H1 (cell line): ENCODE results near the gene MAP3K1. TPM values are rescaled to one million over a fixed set of nuclear protein-coding genes. Genes with fewer than 3 reads are reported as not detected.

ENCODE experiments used
- CTCF ChIA-PET: fragments of 300-600 bp; sonication (Branson Sonifier 250); formaldehyde crosslinking; loops from one replicate; lab custom pipeline; 2021; ENCODE audit not compliant: partially characterized antibody; lab: Charles Lee
- POLR2A ChIA-PET: fragments of 300-600 bp; sonication (Branson Sonifier 250); formaldehyde crosslinking; loops from one replicate; lab custom pipeline; 2021; ENCODE audit warnings: inconsistent platforms; ENCODE audit not compliant: partially characterized antibody; lab: Charles Lee
- DNase-seq, 2 experiments: peaks; one replicate each; pipeline versions ENCODE4 v3.0.0 to v3.0.0-alpha.2; 2010 to 2022; ENCODE audit warnings: low spot score in 2 of 2, low read depth in 1 of 2, mixed read lengths in 1 of 2
- FAIRE-seq: peaks from 2 replicates; lab custom pipeline; 2011; peaks lifted over from hg19 to GRCh38; lab: Jason Lieb, UNC
- H2AFZ ChIP-seq: 2 replicates; pipeline ENCODE4 v1.8.1; 2012; ENCODE audit warnings: low read length, inconsistent platforms
- H2AK5ac ChIP-seq: 2 replicates; pipeline ENCODE4 v1.6.1; 2013; ENCODE audit warnings: low read depth, low read length
- H2BK120ac ChIP-seq: replicated peaks from 2 replicates; pipeline ENCODE3; 2013; ENCODE audit warnings: low read depth, low read length, inconsistent platforms
- H2BK12ac ChIP-seq: 2 replicates; pipeline ENCODE4 v1.6.1; 2013; ENCODE audit warnings: low read depth, low read length
- H2BK15ac ChIP-seq: 2 replicates; pipeline ENCODE4 v1.6.1; 2013; ENCODE audit warnings: low read length
- H2BK20ac ChIP-seq: 2 replicates; pipeline ENCODE4 v1.6.1; 2013; ENCODE audit warnings: low read length
- H2BK5ac ChIP-seq: 2 replicates; pipeline ENCODE4 v1.6.1; 2013; ENCODE audit warnings: low read depth, low read length
- H3K14ac ChIP-seq: 2 replicates; pipeline ENCODE4 v1.6.1; 2013; ENCODE audit warnings: inconsistent platforms; ENCODE audit not compliant: insufficient read length
- H3K18ac ChIP-seq: 2 replicates; pipeline ENCODE4 v1.6.1; 2013; ENCODE audit warnings: low read length; ENCODE audit errors: extremely low read depth
- H3K23ac ChIP-seq: 2 replicates; pipeline ENCODE4 v1.6.1; 2013; ENCODE audit warnings: inconsistent platforms; ENCODE audit not compliant: insufficient read length
- H3K23me2 ChIP-seq: 2 replicates; pipeline ENCODE4 v1.6.1; 2013; ENCODE audit warnings: low read depth, low read length
- H3K27ac ChIP-seq: 2 replicates; pipeline ENCODE4 v1.6.1; 2011; ENCODE audit warnings: low read depth, low read length, inconsistent platforms
- H3K27me3 ChIP-seq, 4 experiments: replicated peaks in 1 of 4; 1 replicate in 1 of 4; 2 replicates in 3 of 4; pipeline versions ENCODE4 v1.6.1 to v1.8.1; 2011 to 2013; ENCODE audit warnings: low read length in 3 of 4, mild to moderate bottlenecking in 3 of 4, inconsistent platforms in 2 of 4, mixed read lengths in 2 of 4, moderate library complexity in 1 of 4; ENCODE audit not compliant: control insufficient read depth in 3 of 4, insufficient read depth in 3 of 4; ENCODE audit errors: extremely low read depth in 1 of 4
- H3K36me3 ChIP-seq, 4 experiments: 2 replicates each; pipeline versions ENCODE4 v1.6.1 to v1.8.1; 2011 to 2013; ENCODE audit warnings: mild to moderate bottlenecking in 4 of 4, low read length in 3 of 4, moderate library complexity in 2 of 4, control low read depth in 1 of 4, inconsistent platforms in 1 of 4; ENCODE audit not compliant: insufficient read depth in 4 of 4, control insufficient read depth in 2 of 4
- H3K4ac ChIP-seq: replicated peaks from 2 replicates; pipeline ENCODE3; 2013; ENCODE audit warnings: low read length, low read depth, mixed read lengths, inconsistent platforms; ENCODE audit not compliant: insufficient read length
- H3K4me1 ChIP-seq, 4 experiments: replicated peaks in 1 of 4; 1 replicate in 1 of 4; 2 replicates in 3 of 4; pipeline versions ENCODE4 v1.6.1 to v1.8.1; 2011 to 2013; ENCODE audit warnings: low read length in 3 of 4, inconsistent platforms in 2 of 4, mixed read lengths in 1 of 4; ENCODE audit not compliant: insufficient read depth in 4 of 4, control insufficient read depth in 3 of 4
- H3K4me2 ChIP-seq, 2 experiments: 2 replicates each; pipeline versions ENCODE4 v1.6.1 to v1.8.1; 2011 to 2013; ENCODE audit warnings: low read depth in 2 of 2, low read length in 2 of 2, control low read depth in 1 of 2, inconsistent platforms in 1 of 2, mild to moderate bottlenecking in 1 of 2; ENCODE audit not compliant: insufficient read depth in 1 of 2
- H3K4me3 ChIP-seq, 4 experiments: fragments of 200-600, 300-600 bp in 1 of 4; sonication (generic), shearing (Covaris generic), sonication (Bioruptor Twin) in 1 of 4; 2 replicates each; pipeline versions ENCODE4 v1.5.1 to v1.8.1; 2011 to 2016; ENCODE audit warnings: low read length in 4 of 4, low read depth in 3 of 4, control low read depth in 2 of 4, inconsistent platforms in 2 of 4, mild to moderate bottlenecking in 2 of 4, mixed read lengths in 1 of 4, moderate library complexity in 1 of 4; ENCODE audit not compliant: insufficient read depth in 2 of 4; ENCODE audit errors: extremely low read depth in 1 of 4
- H3K56ac ChIP-seq: replicated peaks from 2 replicates; pipeline ENCODE3; 2013; ENCODE audit warnings: low read depth, mild to moderate bottlenecking, mixed read lengths, low read length, inconsistent platforms; ENCODE audit not compliant: insufficient read length
- H3K79me1 ChIP-seq: 2 replicates; pipeline ENCODE4 v1.6.1; 2013; ENCODE audit warnings: low read depth, low read length, control low read depth
- H3K79me2 ChIP-seq, 2 experiments: 2 replicates each; pipeline versions ENCODE4 v1.6.1 to v1.8.1; 2012 to 2013; ENCODE audit warnings: low read length in 2 of 2, mild to moderate bottlenecking in 2 of 2, inconsistent platforms in 1 of 2; ENCODE audit not compliant: insufficient read depth in 2 of 2, control insufficient read depth in 1 of 2
- H3K9ac ChIP-seq, 4 experiments: replicated peaks in 1 of 4; 1 replicate in 1 of 4; 2 replicates in 3 of 4; pipeline versions ENCODE4 v1.6.1 to v1.8.1; 2011 to 2013; ENCODE audit warnings: low read depth in 3 of 4, low read length in 3 of 4, control low read depth in 2 of 4, mild to moderate bottlenecking in 2 of 4, moderate library complexity in 2 of 4, inconsistent platforms in 1 of 4; ENCODE audit errors: extremely low read depth in 1 of 4
- H3K9me3 ChIP-seq, 2 experiments: 2 replicates each; pipeline versions ENCODE4 v1.6.1 to v1.8.1; 2012 to 2013; ENCODE audit warnings: mild to moderate bottlenecking in 2 of 2, moderate library complexity in 2 of 2, control low read depth in 1 of 2, inconsistent platforms in 1 of 2, low read depth in 1 of 2, low read length in 1 of 2, mixed read lengths in 1 of 2; ENCODE audit not compliant: insufficient read depth in 2 of 2
- H4K20me1 ChIP-seq, 2 experiments: replicated peaks in 1 of 2; 2 replicates each; pipeline versions ENCODE3 to v1.8.1; 2011 to 2013; ENCODE audit warnings: inconsistent platforms in 2 of 2, low read length in 2 of 2, mild to moderate bottlenecking in 1 of 2; ENCODE audit not compliant: insufficient read depth in 2 of 2, control insufficient read depth in 1 of 2
- H4K5ac ChIP-seq: 2 replicates; pipeline ENCODE4 v1.6.1; 2013; ENCODE audit warnings: low read length, low read depth, mixed read lengths, inconsistent platforms; ENCODE audit not compliant: insufficient read length
- H4K8ac ChIP-seq: 2 replicates; pipeline ENCODE4 v1.8.0; 2013; ENCODE audit warnings: mild to moderate bottlenecking, moderate library complexity, low read length, inconsistent platforms; ENCODE audit not compliant: insufficient read depth; ENCODE audit errors: extremely low read depth
- H4K91ac ChIP-seq: replicated peaks from 2 replicates; pipeline ENCODE3; 2013; ENCODE audit warnings: low read length, mixed read lengths, inconsistent platforms; ENCODE audit not compliant: insufficient read length
- CBX8 ChIP-seq: fragments of 300-800, 300-1000 bp; sonication (generic); IDR thresholded peaks from 2 replicates; pipeline ENCODE4 v1.7.1; 2016; ENCODE audit warnings: low read depth, low read length, borderline replicate concordance
- CHD1 ChIP-seq: IDR thresholded peaks from 2 replicates; pipeline ENCODE4 v1.6.1; 2012; ENCODE audit warnings: low read depth, low read length, improper control_type of control experiment
- FOSL1 ChIP-seq: IDR thresholded peaks from 2 replicates; pipeline ENCODE4 v1.6.1; 2011; ENCODE audit warnings: mild to moderate bottlenecking, low read depth, low read length, moderate library complexity; ENCODE audit not compliant: insufficient read depth
- SP2 ChIP-seq: IDR thresholded peaks from 2 replicates; pipeline ENCODE4 v1.6.1; 2012; ENCODE audit warnings: mild to moderate bottlenecking, low read length, inconsistent platforms
- WGBS, 2 experiments: shearing (Covaris generic) in 1 of 2; methylation state at CpG; one replicate each; pipeline versions ENCODE4 v1.1.6 to v1.1.7; 2013 to 2015; ENCODE audit warnings: low lambda C conversion rate in 2 of 2, mixed read lengths in 2 of 2, inconsistent platforms in 1 of 2, low coverage in 1 of 2, missing lambda C conversion rate in 1 of 2; ENCODE audit not compliant: insufficient replicate concordance in 2 of 2, insufficient coverage in 1 of 2, insufficient read length in 1 of 2; ENCODE audit errors: extremely low coverage in 1 of 2, missing lambda C conversion rate in 1 of 2; 5-methylcytosine and 5-hydroxymethylcytosine counted together
- polyA plus RNA-seq, 7 experiments: library from polyadenylated mRNA; depleted of rRNA in 3 of 7; stranded (reverse) in 5 of 7; unstranded in 2 of 7; fragments of >200 nt in 5 of 7; fragments of 200-250 nt in 2 of 7; gene quantifications; 1 replicate in 5 of 7; 2 replicates in 1 of 7; 4 replicates in 1 of 7; pipeline versions ENCODE4 v1.2.1 to v1.2.3, GENCODE V29; 2011 to 2013; ENCODE audit warnings: missing spikeins in 2 of 7, mixed read lengths in 2 of 7
- total RNA-seq: library from RNA; stranded (reverse); fragmentation: NEBNext Ultra II Directional; extraction: Animal tissue kit (Norgen Biotek cat#: 25700); gene quantifications from 2 replicates; pipeline ENCODE4 v1.2.1, GENCODE V29; 2021
- TF ChIP-seq, protein P1 (sequence below): IDR thresholded peaks from 2 replicates; pipeline ENCODE4 v1.6.1; 2012; ENCODE audit warnings: inconsistent platforms

Gene MAP3K1
- total and polyA plus RNA-seq, 2 of the 8 experiments (the other 6 are each of a cell fraction or from before 2014, with no cell fraction given): 3.9 to 11.8 TPM

DNA sequence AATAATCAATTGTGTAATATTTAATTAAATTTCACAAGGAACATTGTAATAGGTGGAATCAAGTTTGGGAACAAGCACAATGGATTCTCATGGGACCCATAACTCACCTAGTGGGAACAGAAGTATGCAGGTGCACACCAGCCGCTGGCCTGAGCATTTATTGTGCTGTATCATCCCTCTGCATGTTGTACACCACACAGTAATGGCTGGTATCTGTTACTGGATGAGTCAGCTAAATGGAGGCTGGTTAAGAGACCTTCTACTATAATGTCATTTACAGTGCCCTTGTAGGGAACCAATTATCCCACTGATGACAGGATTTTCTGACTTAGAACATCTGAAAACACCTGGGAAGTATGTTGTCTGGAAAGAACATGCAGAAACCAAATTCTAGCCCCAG is 3.2 kb upstream of the MAP3K1 start:
- CTCF ChIA-PET: interaction anchor here (1.5 kb wide), 1 partner anchor 542 kb away, joined by 4 read pairs; no protein-coding TSS in a partner anchor

More for the DNA sequence above, 3.2 kb upstream of the MAP3K1 start:
- no peak overlapping the region for H3K56ac ChIP-seq
- no peak overlapping the region for H3K18ac ChIP-seq
- H3K23ac ChIP-seq: no peak overlapping the region
- H4K5ac ChIP-seq: no peak overlapping the region
- POLR2A ChIA-PET: no interaction called here
- no peak overlapping the region for H2BK5ac ChIP-seq
- H3K79me2 ChIP-seq: no peaks in the 10 kb centered on the region
- no peaks in the 10 kb centered on the region for H3K79me1 ChIP-seq
- no peak overlapping the region for H3K27ac ChIP-seq
- H2BK15ac ChIP-seq: no peak overlapping the region
- H3K9ac ChIP-seq: no peak overlapping the region
- FAIRE-seq: no peak
- no peak for TF ChIP-seq CHD1
- no peak for TF ChIP-seq FOSL1
- TF ChIP-seq SP2: no peak
- TF ChIP-seq, protein P1, sequence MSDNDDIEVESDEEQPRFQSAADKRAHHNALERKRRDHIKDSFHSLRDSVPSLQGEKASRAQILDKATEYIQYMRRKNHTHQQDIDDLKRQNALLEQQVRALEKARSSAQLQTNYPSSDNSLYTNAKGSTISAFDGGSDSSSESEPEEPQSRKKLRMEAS: no peak
- TF ChIP-seq CBX8: no peak
- no peaks in the 10 kb centered on the region for H3K36me3 ChIP-seq
- peaks cover 0 to 5% of the 10 kb centered on the region in 2 experiments for H4K20me1 ChIP-seq
- peaks cover 14% of the 10 kb centered on the region for H3K23me2 ChIP-seq
- no peak overlapping the region for H2BK120ac ChIP-seq
- H3K4me3 ChIP-seq: no peak overlapping the region
- no peak overlapping the region for H3K14ac ChIP-seq
- H2AFZ ChIP-seq: no peak overlapping the region
- no peak overlapping the region for H2BK12ac ChIP-seq
- no peak overlapping the region for H4K91ac ChIP-seq
- no peaks in the 10 kb centered on the region; a peak in 1 of 7 replicates for H3K4me1 ChIP-seq
- no peak overlapping the region for H2AK5ac ChIP-seq
- H3K27me3 ChIP-seq: peaks cover 0 to 9% (median 0%) of the 10 kb centered on the region in 4 experiments; a peak in 1 of 7 replicates
- no peak overlapping the region for H4K8ac ChIP-seq
- no peak overlapping the region for H3K4ac ChIP-seq
- DNase-seq: no peak
- no peaks in the 10 kb centered on the region for H3K9me3 ChIP-seq
- H2BK20ac ChIP-seq: no peak overlapping the region
- WGBS, 2 experiments: 100% methylated on average over 1 of the region's 1 CpG; no CpG with 5 or more reads in 1 of the 2 experiments
- H3K4me2 ChIP-seq: no peak overlapping the region
